Chondrocyte (in vitro differentiated cells): ENCODE data around the gene MCC. TPM values are rescaled to one million over a fixed set of nuclear protein-coding genes. Genes with fewer than 3 reads are reported as not detected.

Experiments used
- DNase-seq: peaks from one replicate; pipeline ENCODE4 v3.0.0; 2021; ENCODE audit warnings: mixed read lengths, low spot score
- H3K27ac Mint-ChIP-seq: one replicate; pipeline ENCODE4 v1.8.0; 2021; ENCODE audit warnings: mild to moderate bottlenecking, moderate library complexity, mixed read lengths; ENCODE audit not compliant: unreplicated experiment
- H3K27me3 Mint-ChIP-seq: 2 replicates; pipeline ENCODE4 v1.8.0; 2021; ENCODE audit warnings: low read depth, mixed read lengths
- H3K36me3 Mint-ChIP-seq: 2 replicates; pipeline ENCODE4 v1.8.0; 2021; ENCODE audit warnings: low read depth, mixed read lengths
- H3K4me1 Mint-ChIP-seq: 2 replicates; pipeline ENCODE4 v1.8.0; 2021; ENCODE audit warnings: low read depth, mild to moderate bottlenecking, mixed read lengths
- H3K4me3 Mint-ChIP-seq: one replicate; pipeline ENCODE4 v1.8.0; 2021; ENCODE audit warnings: mild to moderate bottlenecking, moderate library complexity, mixed read lengths; ENCODE audit not compliant: unreplicated experiment
- H3K9me3 Mint-ChIP-seq: 2 replicates; pipeline ENCODE4 v1.8.0; 2021; ENCODE audit warnings: low read depth, mixed read lengths
- total RNA-seq: library from RNA; stranded (reverse); gene quantifications from 3 replicates; pipeline ENCODE4 v1.2.1, GENCODE V29; 2021
- TF ChIP-seq, protein P1 (sequence below): fragments of 200-600 bp; sonication (generic); IDR thresholded peaks from 2 replicates; pipeline ENCODE4 v1.5.0; 2021; ENCODE audit warnings: antibody characterized with exemption, mild to moderate bottlenecking, moderate library complexity

MCC gene
- total RNA-seq, 1 donor from 2014 or later, result 15.0 TPM

DNA sequence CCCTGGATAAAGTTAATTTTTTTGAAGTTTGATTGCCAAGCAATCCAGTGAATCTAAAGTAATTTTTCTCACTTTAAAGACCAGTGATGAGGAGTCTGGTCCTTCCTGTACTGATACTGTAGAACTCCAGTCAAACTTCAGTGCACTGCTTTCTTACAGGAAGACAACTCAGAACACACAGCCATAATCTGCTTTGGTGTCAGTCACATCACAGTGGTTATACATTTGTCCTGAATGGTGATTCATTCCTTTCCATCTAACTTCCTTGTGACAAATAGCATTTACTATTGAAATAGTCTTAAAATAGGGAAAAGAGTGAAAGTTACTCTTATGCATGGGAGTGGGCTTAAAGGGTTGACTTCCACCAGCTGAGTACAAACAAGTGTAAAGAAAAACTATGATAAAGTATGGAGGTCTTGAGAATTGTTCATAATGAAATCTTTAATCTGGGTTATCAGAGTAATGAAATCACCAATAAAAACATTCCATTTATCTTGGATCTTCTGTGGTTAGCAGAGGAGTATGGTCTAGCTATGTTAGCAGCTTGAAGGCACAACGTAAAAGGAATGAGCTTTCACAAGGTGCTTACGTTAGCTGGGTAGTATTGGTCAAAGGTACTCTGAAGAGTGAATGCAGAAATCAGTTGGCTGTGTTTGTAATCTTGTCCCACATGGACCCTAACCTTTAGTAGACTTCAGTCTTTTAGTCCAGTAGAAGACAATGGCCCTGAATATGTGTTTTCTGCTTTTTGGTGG, 470.2 kb downstream of the MCC start:
- no peak overlapping the region for H3K4me3 Mint-ChIP-seq
- H3K27ac Mint-ChIP-seq, result no peak overlapping the region
- TF ChIP-seq, protein P1, sequence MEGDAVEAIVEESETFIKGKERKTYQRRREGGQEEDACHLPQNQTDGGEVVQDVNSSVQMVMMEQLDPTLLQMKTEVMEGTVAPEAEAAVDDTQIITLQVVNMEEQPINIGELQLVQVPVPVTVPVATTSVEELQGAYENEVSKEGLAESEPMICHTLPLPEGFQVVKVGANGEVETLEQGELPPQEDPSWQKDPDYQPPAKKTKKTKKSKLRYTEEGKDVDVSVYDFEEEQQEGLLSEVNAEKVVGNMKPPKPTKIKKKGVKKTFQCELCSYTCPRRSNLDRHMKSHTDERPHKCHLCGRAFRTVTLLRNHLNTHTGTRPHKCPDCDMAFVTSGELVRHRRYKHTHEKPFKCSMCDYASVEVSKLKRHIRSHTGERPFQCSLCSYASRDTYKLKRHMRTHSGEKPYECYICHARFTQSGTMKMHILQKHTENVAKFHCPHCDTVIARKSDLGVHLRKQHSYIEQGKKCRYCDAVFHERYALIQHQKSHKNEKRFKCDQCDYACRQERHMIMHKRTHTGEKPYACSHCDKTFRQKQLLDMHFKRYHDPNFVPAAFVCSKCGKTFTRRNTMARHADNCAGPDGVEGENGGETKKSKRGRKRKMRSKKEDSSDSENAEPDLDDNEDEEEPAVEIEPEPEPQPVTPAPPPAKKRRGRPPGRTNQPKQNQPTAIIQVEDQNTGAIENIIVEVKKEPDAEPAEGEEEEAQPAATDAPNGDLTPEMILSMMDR, result no peak

DNA sequence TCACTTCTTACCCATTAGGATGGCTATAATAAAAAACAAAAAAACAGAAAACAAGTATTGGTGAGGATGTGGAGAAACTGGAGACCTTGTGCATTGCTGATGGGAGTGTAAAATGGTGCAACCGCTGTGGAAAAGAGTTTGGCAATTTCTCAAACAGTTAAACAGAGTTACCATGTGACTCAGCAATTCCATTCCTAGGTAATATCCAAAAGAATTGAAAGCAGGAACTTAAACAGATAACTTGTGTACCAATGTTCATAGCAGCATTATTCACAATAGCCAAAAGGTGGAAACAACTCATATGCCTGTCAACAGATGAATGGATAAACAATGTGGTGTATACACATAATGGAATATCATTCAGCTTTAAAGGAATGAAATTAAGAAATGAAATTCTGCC, 482.8 kb downstream of the MCC start:
- H3K9me3 Mint-ChIP-seq, result no peaks in the 10 kb centered on the region
- H3K27me3 Mint-ChIP-seq, result no peaks in the 10 kb centered on the region
- peaks cover 17% of the 10 kb centered on the region for H3K36me3 Mint-ChIP-seq
- no peaks in the 10 kb centered on the region for H3K4me1 Mint-ChIP-seq
- no peak overlapping the region for H3K4me3 Mint-ChIP-seq
- H3K27ac Mint-ChIP-seq, result no peak overlapping the region
- DNase-seq, result no peak
- TF ChIP-seq, protein P1, result no peak

More for the DNA sequence above, 470.2 kb downstream of the MCC start:
- Mint-ChIP-seq H3K27me3 (no peaks in the 10 kb centered on the region), H3K4me1 (peaks cover 3% of the 10 kb centered on the region), H3K36me3 (peaks cover 20% of the 10 kb centered on the region), H3K9me3 (no peaks in the 10 kb centered on the region)
- DNase-seq, result no peak

DNA sequence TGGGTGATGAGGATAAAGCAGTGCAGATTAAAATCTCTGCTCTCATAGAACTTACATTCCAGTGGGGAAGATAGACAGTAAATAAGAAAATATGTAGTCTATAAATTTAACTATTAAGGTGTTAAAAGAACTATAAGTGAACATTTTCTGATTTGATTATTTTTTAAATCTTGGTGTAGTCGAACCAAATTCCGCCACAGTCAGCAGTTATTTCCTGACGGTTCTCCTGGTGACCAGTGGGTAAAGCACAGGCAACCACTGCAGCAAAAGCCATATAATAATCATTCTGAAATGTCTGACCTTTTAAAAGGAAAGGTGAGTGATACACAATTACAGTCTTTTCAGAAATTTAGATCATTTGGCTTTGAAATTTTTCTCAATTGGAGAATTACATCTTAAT, 484.5 kb downstream of the MCC start:
- Mint-ChIP-seq H3K27me3 (no peaks in the 10 kb centered on the region), H3K27ac (no peak overlapping the region), H3K4me3 (no peak overlapping the region), H3K4me1 (no peaks in the 10 kb centered on the region), H3K36me3 (peaks cover 15% of the 10 kb centered on the region), H3K9me3 (no peaks in the 10 kb centered on the region)
- DNase-seq, result no peak
- TF ChIP-seq, protein P1, result no peak

DNA sequence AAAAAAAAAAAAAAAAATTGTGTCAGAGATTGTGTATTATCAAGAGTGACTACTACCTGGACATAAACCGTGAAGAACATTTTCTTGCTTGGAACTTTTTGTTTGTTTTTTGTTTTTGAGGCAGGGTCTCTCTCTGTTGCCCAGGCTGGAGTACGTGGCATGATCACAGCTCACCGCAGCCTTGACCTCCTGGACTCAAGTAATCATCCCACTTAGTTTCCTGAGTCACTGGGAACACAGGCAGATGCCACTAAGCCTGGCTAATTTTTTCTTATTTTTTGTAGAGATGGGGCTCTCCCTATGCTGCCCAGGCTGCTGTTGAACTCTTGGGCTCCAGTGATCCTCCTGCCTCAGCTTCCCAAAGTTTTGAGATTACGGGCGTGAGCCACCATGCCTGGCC, 485.8 kb downstream of the MCC start:
- no peak overlapping the region for H3K27ac Mint-ChIP-seq
- no peaks in the 10 kb centered on the region for H3K4me1 Mint-ChIP-seq
- H3K4me3 Mint-ChIP-seq, result no peak overlapping the region
- H3K36me3 Mint-ChIP-seq, result peaks cover 14% of the 10 kb centered on the region
- TF ChIP-seq, protein P1, result no peak
- no peak for DNase-seq
- no peaks in the 10 kb centered on the region for H3K27me3 Mint-ChIP-seq
- H3K9me3 Mint-ChIP-seq, result no peaks in the 10 kb centered on the region

DNA sequence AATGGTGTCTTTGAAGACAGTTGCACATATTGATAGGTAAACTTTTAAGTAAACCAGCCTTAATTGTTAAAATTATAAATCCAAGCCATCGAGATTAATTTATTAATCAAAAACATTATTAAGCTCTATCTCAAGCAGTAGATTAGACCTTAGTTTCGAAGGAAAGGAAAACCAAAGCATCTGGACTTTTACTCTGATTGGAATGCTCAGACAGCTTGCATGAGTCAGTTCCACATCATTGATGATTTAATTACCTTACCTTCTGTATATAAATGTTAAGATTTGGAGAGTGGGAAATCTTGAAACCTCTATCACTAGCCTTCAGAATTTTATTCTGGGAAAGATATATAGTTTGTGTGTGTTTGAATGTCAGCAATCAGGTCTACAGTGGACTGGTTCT, 487.8 kb downstream of the MCC start:
- TF ChIP-seq, protein P1, result no peak
- no peak for DNase-seq
- Mint-ChIP-seq H3K27ac (no peak overlapping the region), H3K4me1 (peaks cover 11% of the 10 kb centered on the region), H3K36me3 (peaks cover 12% of the 10 kb centered on the region), H3K9me3 (no peaks in the 10 kb centered on the region), H3K4me3 (no peak overlapping the region), H3K27me3 (no peaks in the 10 kb centered on the region)
